GM12864 (cell line): ENCODE measurements around the gene ESR2.

ENCODE experiments used
- DNase-seq: peaks from one replicate; pipeline ENCODE4 v3.0.0-alpha.2; 2011; ENCODE audit warnings: low read depth
- H3K4me3 ChIP-seq: 2 replicates; pipeline ENCODE4 v1.5.1; 2011; ENCODE audit warnings: mild to moderate bottlenecking, low read depth, low read length, control low read depth
- CTCF ChIP-seq: IDR thresholded peaks from 2 replicates; pipeline ENCODE4 v1.5.1; 2011; ENCODE audit warnings: low read depth, mild to moderate bottlenecking, moderate library complexity, low read length, control low read depth, inconsistent platforms; ENCODE audit errors: missing control alignments

Gene ESR2

GRCh38 chr14:64225151-64225757 lies 68.9 kb downstream of the ESR2 start:
- no peak for DNase-seq
- TF ChIP-seq CTCF, result no peak
- H3K4me3 ChIP-seq, result no peak overlapping the region

GRCh38 chr14:64221391-64222003 lies 72.7 kb downstream of the ESR2 start:
- no peak overlapping the region for H3K4me3 ChIP-seq
- no peak for DNase-seq
- TF ChIP-seq CTCF, result no peak

- no peak overlapping the region for H3K4me3 ChIP-seq
- no peak for TF ChIP-seq CTCF
- DNase-seq, result no peak
These were observed 73.7 kb downstream of the ESR2 start for GRCh38 chr14:64220466-64220865.

- no peak for TF ChIP-seq CTCF
- no peak for DNase-seq
- no peak overlapping the region for H3K4me3 ChIP-seq
These were observed 74.1 kb downstream of the ESR2 start for GRCh38 chr14:64220056-64220455.

- TF ChIP-seq CTCF, result no peak
- no peak overlapping the region for H3K4me3 ChIP-seq
- DNase-seq, result no peak
These were observed 75.6 kb downstream of the ESR2 start for GRCh38 chr14:64218344-64219240.

- no peak for DNase-seq
- H3K4me3 ChIP-seq, result no peak overlapping the region
- no peak for TF ChIP-seq CTCF
These were observed 76.3 kb downstream of the ESR2 start for GRCh38 chr14:64217834-64218233.
